Choroid plexus epithelial cell (primary cell): ENCODE measurements around the gene DIAPH1.

Experiments
- DNase-seq: peaks from one replicate; pipeline ENCODE4 v3.0.0-alpha.2; 2010; ENCODE audit warnings: low read depth
- H3K4me3 ChIP-seq: 2 replicates; pipeline ENCODE4 v1.5.1; 2011; ENCODE audit warnings: low read depth, mild to moderate bottlenecking, control low read depth, low read length, moderate library complexity
- CTCF ChIP-seq: conservative IDR thresholded peaks from 2 replicates; pipeline ENCODE4 v1.5.1; 2011; ENCODE audit warnings: low read depth, mild to moderate bottlenecking, control low read depth, inconsistent platforms, low read length, moderate library complexity

The DIAPH1 gene

GRCh38 chr5:141512911-141513626 is 105.7 kb downstream of the DIAPH1 start:
- DNase-seq, result peak; percentile 64
- TF ChIP-seq CTCF, result no peak
- peak overlapping the region; percentile 61 for H3K4me3 ChIP-seq

- DNase-seq, result peak; percentile 81
- peak; percentile 87 for TF ChIP-seq CTCF
- H3K4me3 ChIP-seq, result peak overlapping the region; percentile 61
Observed at GRCh38 chr5:141512390-141512910, 106.3 kb downstream of the DIAPH1 start.

GRCh38 chr5:141511771-141512325 is 107.0 kb downstream of the DIAPH1 start:
- no peak for TF ChIP-seq CTCF
- no peak for DNase-seq
- H3K4me3 ChIP-seq, result no peak overlapping the region

GRCh38 chr5:141510850-141511601 is 107.8 kb downstream of the DIAPH1 start:
- no peak overlapping the region for H3K4me3 ChIP-seq
- TF ChIP-seq CTCF, result no peak

GRCh38 chr5:141510160-141510559 is 108.6 kb downstream of the DIAPH1 start:
- no peak for TF ChIP-seq CTCF

More at GRCh38 chr5:141510850-141511601, 107.8 kb downstream of the DIAPH1 start:
- no peak for DNase-seq

GRCh38 chr5:141508798-141509611 is 109.8 kb downstream of the DIAPH1 start:
- peak; percentile 91 for DNase-seq
- no peak for TF ChIP-seq CTCF
- peak overlapping the region; percentile 24 for H3K4me3 ChIP-seq

More at GRCh38 chr5:141510160-141510559, 108.6 kb downstream of the DIAPH1 start:
- no peak for DNase-seq
- H3K4me3 ChIP-seq, result no peak overlapping the region
